DOHH2 (cell line): Measurements from ENCODE around the gene NET1.

Experiments
- CTCF ChIP-seq: fragments of 200-600 bp; sonication (generic); IDR thresholded peaks from one replicate; pipeline ENCODE4 v1.5.1; 2014; ENCODE audit warnings: antibody characterized with exemption, mild to moderate bottlenecking, low read depth, low read length; ENCODE audit not compliant: poor library complexity, severe bottlenecking
- EZH2phosphoT487 ChIP-seq: fragments of 200-600 bp; sonication (generic); IDR thresholded peaks from 2 replicates; pipeline ENCODE4 v1.6.1; 2017; ENCODE audit warnings: borderline replicate concordance, mild to moderate bottlenecking, antibody characterized with exemption, low read length, moderate library complexity, mixed read lengths

GRCh38 chr10:5465976-5466450 lies 53.7 kb downstream of the NET1 start:
- TF ChIP-seq CTCF (no peak), EZH2phosphoT487 (no peak)
